WI38 (cell line): Measurements from ENCODE around the gene SPN.
"Not testable (repeated sequence)": the region's sequence is repeated elsewhere in the genome, so short reads cannot be mapped to it uniquely, and the experiment has no call there.

Experiments
- H3K4me3 ChIP-seq: 2 replicates; pipeline ENCODE4 v1.5.1; 2011; ENCODE audit warnings: low read depth, mild to moderate bottlenecking, control low read depth, low read length
- TF ChIP-seq, protein P1 (sequence below): IDR thresholded peaks from 2 replicates; pipeline ENCODE4 v1.5.1; 2012; ENCODE audit warnings: low read depth, mild to moderate bottlenecking, control low read depth, low read length

Gene SPN

DNA sequence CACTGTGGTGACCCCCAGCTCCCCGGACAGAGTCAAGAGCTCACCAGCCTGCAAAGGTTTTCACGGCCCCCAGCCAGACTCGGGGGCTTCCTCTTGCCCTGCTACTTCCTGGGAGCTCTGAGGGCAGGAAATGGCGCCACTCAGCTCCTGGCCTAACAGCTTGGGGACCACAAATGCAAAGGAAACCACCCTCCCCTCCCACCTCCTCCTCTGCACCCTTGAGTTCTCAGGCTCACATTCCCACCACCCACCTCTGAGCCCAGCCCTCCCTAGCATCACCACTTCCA, 375 bp upstream of the SPN start:
- TF ChIP-seq, protein P1, sequence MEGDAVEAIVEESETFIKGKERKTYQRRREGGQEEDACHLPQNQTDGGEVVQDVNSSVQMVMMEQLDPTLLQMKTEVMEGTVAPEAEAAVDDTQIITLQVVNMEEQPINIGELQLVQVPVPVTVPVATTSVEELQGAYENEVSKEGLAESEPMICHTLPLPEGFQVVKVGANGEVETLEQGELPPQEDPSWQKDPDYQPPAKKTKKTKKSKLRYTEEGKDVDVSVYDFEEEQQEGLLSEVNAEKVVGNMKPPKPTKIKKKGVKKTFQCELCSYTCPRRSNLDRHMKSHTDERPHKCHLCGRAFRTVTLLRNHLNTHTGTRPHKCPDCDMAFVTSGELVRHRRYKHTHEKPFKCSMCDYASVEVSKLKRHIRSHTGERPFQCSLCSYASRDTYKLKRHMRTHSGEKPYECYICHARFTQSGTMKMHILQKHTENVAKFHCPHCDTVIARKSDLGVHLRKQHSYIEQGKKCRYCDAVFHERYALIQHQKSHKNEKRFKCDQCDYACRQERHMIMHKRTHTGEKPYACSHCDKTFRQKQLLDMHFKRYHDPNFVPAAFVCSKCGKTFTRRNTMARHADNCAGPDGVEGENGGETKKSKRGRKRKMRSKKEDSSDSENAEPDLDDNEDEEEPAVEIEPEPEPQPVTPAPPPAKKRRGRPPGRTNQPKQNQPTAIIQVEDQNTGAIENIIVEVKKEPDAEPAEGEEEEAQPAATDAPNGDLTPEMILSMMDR, result no peak

DNA sequence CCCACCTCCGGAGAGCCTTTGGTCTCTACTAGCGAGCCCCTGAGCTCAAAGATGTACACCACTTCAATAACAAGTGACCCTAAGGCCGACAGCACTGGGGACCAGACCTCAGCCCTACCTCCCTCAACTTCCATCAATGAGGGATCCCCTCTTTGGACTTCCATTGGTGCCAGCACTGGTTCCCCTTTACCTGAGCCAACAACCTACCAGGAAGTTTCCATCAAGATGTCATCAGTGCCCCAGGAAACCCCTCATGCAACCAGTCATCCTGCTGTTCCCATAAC, 702 bp downstream of the SPN start:
- TF ChIP-seq, protein P1, result no peak
- H3K4me3 ChIP-seq, result no peak overlapping the region

More for the DNA sequence above, 375 bp upstream of the SPN start:
- H3K4me3 ChIP-seq, result no peak overlapping the region

DNA sequence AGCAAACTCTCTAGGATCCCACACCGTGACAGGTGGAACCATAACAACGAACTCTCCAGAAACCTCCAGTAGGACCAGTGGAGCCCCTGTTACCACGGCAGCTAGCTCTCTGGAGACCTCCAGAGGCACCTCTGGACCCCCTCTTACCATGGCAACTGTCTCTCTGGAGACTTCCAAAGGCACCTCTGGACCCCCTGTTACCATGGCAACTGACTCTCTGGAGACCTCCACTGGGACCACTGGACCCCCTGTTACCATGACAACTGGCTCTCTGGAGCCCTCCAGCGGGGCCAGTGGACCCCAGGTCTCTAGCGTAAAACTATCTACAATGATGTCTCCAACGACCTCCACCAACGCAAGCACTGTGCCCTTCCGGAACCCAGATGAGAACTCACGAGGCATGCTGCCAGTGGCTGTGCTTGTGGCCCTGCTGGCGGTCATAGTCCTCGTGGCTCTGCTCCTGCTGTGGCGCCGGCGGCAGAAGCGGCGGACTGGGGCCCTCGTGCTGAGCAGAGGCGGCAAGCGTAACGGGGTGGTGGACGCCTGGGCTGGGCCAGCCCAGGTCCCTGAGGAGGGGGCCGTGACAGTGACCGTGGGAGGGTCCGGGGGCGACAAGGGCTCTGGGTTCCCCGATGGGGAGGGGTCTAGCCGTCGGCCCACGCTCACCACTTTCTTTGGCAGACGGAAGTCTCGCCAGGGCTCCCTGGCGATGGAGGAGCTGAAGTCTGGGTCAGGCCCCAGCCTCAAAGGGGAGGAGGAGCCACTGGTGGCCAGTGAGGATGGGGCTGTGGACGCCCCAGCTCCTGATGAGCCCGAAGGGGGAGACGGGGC, 1.3 kb downstream of the SPN start:
- H3K4me3 ChIP-seq, result no peak overlapping the region
- TF ChIP-seq, protein P1, result no peak

DNA sequence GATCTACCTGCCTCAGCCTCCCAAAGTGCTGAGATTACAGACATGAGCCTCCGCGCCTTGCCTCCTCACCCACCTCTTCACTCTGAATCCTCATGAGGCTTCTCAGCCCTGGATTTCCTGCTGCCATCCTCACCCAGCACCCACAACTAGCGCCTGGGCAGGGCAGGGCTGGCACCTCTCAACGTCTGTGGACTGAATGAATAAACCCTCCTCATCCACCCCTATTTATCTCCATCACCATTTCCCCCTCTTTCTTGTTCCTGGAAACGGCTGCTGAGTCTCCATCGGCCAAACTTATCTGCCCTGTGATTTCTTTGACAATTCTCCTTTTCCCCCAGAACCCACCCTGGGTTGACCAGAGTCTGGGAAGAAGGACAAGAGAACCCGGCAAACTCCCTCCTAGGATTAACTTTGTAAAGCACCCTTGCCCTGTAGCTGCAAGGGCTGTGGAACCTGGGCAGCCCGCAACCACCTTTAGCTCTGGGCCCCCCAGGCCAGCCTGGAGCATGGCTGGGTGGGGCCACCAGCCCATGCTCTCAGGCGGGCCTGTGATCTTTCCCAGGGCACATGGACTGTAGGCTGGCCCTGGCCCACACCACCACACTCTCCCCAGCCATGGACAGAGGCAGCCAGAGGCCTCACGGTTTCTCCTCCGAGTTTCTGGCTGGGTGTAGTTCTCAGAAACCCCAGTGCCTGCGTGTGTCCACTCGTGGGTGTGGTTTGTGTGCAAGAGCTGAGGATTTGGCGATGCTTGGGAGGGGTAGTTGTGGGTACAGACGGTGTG, 2.4 kb downstream of the SPN start:
- TF ChIP-seq, protein P1, result no peak
- H3K4me3 ChIP-seq, result no peak overlapping the region

DNA sequence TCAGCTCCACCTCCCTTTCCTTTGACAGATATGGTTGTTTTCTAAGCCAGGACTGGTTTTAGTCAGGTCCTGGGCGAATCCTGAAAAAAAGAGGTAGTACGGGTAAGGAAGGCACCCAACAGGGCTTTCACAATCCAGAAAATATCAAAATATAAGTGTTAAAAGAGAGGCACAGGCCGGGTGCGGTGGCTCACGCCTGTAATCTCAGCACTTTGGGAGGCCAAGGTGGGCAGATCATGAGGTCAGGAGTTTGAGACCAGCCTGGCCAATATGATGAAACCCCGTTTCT, 4.2 kb downstream of the SPN start:
- H3K4me3 ChIP-seq, result not testable (repeated sequence)

DNA sequence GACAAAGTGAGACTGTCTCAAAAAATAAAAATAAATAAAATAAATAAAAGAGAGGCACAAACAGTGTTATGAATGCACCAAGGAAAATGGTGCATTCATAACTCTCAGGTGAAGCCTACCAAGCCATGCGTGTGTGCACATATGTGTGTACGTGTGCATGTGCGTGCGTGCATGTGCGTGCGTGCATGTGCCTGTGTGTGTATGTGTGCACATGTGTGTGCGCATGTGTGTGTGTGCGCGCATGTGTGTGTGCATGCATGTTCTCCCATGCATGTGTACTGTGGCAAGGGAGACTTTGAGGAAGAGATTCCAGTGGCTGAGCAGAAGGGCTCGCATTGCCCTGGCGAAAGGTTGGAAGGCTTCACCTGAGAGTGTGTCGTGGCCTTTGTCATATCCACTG, 4.7 kb downstream of the SPN start:
- TF ChIP-seq, protein P1, result no peak
- H3K4me3 ChIP-seq, result no peak overlapping the region

DNA sequence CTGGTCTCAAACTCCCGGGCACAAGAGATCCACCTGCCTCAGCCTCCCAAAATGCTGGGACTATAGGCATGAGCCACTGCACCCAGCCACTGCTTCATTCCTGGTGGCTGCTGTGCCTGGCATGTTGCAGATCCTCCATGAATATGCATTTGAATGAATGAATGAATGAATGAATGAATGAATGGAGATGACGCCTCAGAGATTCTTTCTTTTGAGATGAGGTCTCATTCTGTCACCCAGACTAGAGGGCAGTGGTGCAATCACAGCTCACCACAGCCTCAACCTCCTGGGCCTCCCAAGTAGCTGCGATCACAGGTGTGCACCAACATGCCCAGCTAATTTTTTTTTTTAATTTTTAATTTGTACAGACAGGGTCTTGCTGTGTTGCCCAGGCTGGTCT, 5.2 kb downstream of the SPN start:
- H3K4me3 ChIP-seq, result no peak overlapping the region
- TF ChIP-seq, protein P1, result no peak

DNA sequence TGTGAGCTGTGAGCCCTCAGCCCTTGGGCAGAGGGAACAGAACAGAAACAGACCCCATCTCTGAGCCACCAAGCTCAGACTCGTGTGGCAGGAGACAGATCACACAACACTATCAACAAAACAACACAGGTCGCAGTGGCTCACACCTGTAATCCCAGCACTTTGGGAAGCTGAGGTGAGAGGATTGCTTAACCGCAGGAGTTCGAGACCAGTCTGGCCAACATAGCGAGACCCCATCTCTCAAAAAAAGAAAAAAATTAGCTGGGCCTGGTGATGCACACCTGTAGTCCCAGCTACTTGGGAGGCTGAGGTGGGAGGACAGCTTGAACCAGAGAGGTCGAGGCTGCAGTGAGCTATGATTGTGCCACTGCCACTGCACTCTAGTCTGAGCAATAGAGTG, 10.5 kb downstream of the SPN start:
- TF ChIP-seq, protein P1, result no peak
- no peak overlapping the region for H3K4me3 ChIP-seq
